DND-41 (cell line): ENCODE measurements around the gene KLF1.

Source experiments
- ATAC-seq: fragments of 200-7000 bp; cut with Tn5 transposase; 3 replicates; pipeline ENCODE4 v1.9.1; 2021; ENCODE audit warnings: low read depth; ENCODE audit not compliant: insufficient read depth
- DNase-seq: peaks from one replicate; pipeline ENCODE4 v3.0.0-alpha.2; 2020
- H2AFZ ChIP-seq: 2 replicates; pipeline ENCODE4 v1.6.0; 2012; ENCODE audit warnings: low read depth, low read length
- H3K27ac ChIP-seq: 2 replicates; pipeline ENCODE4 v1.5.1; 2012; ENCODE audit warnings: low read length, inconsistent platforms
- H3K27me3 ChIP-seq: fragments of 200-600 bp; sonication (generic); 2 replicates; pipeline ENCODE4 v1.6.0; 2012; ENCODE audit warnings: low read length, mild to moderate bottlenecking, inconsistent platforms; ENCODE audit not compliant: insufficient read depth, poor library complexity
- H3K36me3 ChIP-seq: 2 replicates; pipeline ENCODE4 v1.5.1; 2012; ENCODE audit warnings: low read length, inconsistent platforms; ENCODE audit not compliant: insufficient read depth
- H3K4me1 ChIP-seq: 2 replicates; pipeline ENCODE4 v1.5.1; 2012; ENCODE audit warnings: mild to moderate bottlenecking, low read length; ENCODE audit not compliant: insufficient read depth
- H3K4me2 ChIP-seq: 2 replicates; pipeline ENCODE4 v1.6.0; 2012; ENCODE audit warnings: mild to moderate bottlenecking, moderate library complexity, low read length, inconsistent platforms; ENCODE audit not compliant: insufficient read depth
- H3K4me3 ChIP-seq, 2 experiments: fragments of 200-600 bp in 1 of 2; shearing (Covaris generic) in 1 of 2; 2 replicates each; pipeline ENCODE4 v1.5.1; 2012 to 2016; ENCODE audit warnings: inconsistent platforms in 2 of 2, low read length in 2 of 2, mild to moderate bottlenecking in 2 of 2, low read depth in 1 of 2, moderate library complexity in 1 of 2
- H3K79me2 ChIP-seq: 2 replicates; pipeline ENCODE4 v1.6.0; 2012; ENCODE audit warnings: low read length, inconsistent platforms; ENCODE audit not compliant: insufficient read depth
- H3K9ac ChIP-seq: 2 replicates; pipeline ENCODE4 v1.6.0; 2012; ENCODE audit warnings: low read depth, mild to moderate bottlenecking, inconsistent platforms, low read length, moderate library complexity
- H3K9me3 ChIP-seq: 2 replicates; pipeline ENCODE4 v1.5.1; 2012; ENCODE audit warnings: low read length, moderate library complexity, mild to moderate bottlenecking, inconsistent platforms; ENCODE audit not compliant: insufficient read depth, severe bottlenecking
- H4K20me1 ChIP-seq: 2 replicates; pipeline ENCODE4 v1.6.0; 2012; ENCODE audit warnings: low read length; ENCODE audit not compliant: insufficient read depth
- CTCF ChIP-seq: IDR thresholded peaks from 2 replicates; pipeline ENCODE4 v1.5.1; 2012; ENCODE audit warnings: borderline replicate concordance, low read length, moderate library complexity, mild to moderate bottlenecking; ENCODE audit not compliant: poor library complexity, severe bottlenecking; ENCODE audit errors: extremely low read depth
- EZH2 ChIP-seq: IDR thresholded peaks from 3 replicates; pipeline ENCODE4 v1.6.1; 2012; ENCODE audit warnings: borderline replicate concordance, low read depth, mild to moderate bottlenecking, moderate library complexity, low read length, inconsistent platforms; ENCODE audit not compliant: severe bottlenecking

The KLF1 gene

GRCh38 chr19:12933287-12934072 is 46.5 kb upstream of the KLF1 start, which contains the start of gene FARSA:
Gene FARSA (minus strand): TSS chr19:12933711. CDS start chr19:12933696, 15 bp downstream.
- H3K4me3 ChIP-seq = peak within 1 kb of the TSS; percentile 80 to 95
- peak; percentile 63 for ATAC-seq
- peaks cover 50% of the 10 kb centered on the region for H3K79me2 ChIP-seq
- TF ChIP-seq EZH2 (no peak), CTCF (no peak)
- peak within 1 kb of the TSS; percentile 91 for H3K4me2 ChIP-seq
- H2AFZ ChIP-seq = peak within 1 kb of the TSS; percentile 88
- H3K9ac ChIP-seq = peak within 1 kb of the TSS; percentile 91
- H3K36me3 ChIP-seq = peaks cover 37% of the 10 kb centered on the region
- peak; percentile 92 for DNase-seq
- peak within 1 kb of the TSS; percentile 97 for H3K27ac ChIP-seq
- H3K27me3 ChIP-seq = no peaks in the 10 kb centered on the region
- H3K4me1 ChIP-seq = peaks cover 66% of the 10 kb centered on the region
- no peaks in the 10 kb centered on the region for H3K9me3 ChIP-seq
- H4K20me1 ChIP-seq = peaks cover 21% of the 10 kb centered on the region

DNA sequence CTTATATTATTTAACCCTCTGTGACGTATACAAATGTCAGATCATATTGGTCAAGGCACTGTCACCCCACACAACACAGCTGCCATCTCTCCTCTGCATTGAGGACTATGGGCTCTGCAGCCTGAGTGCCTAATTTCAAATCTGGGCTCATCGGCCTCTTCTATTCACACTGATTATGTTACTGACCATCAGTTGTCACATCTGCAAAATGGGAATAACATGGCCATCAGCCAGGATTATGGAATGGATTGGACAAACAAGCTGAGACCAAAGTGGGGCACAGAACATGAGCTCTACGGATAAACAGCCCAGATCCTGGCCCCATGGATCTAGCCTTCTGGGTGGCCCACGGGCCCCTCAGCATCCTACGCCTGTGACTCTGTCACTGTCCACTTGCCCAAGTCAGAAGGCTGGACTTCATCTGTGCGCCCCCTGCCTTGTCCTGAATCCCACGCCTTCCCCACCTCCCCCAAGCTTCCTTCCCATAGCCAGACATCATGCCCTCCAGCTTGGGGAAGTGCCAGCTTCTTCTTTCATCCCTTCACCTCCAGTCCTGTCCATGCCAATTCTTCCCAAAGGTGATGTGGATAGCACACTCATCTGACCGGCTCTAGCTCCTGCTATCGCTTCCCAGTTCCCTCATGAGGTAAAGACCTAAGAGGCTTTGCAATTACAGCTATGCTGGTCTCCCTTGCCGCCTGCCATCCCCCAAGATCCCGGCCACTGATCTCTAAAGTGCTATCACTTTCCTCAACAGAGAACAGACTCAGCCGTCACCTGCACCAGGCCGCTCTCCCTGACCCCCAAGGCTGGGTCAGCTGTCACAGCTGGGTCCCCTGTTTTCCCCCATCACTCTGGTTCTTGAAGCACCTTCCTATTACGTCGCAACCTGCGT is 45.6 kb upstream of the KLF1 start:
- H3K36me3 ChIP-seq = peaks cover 45% of the 10 kb centered on the region
- peaks cover 61% of the 10 kb centered on the region for H3K4me1 ChIP-seq
- peak overlapping the region; percentile 91 for H3K9ac ChIP-seq
- H3K4me3 ChIP-seq = peak overlapping the region; percentile 80 to 95
- no peaks in the 10 kb centered on the region for H3K9me3 ChIP-seq
- DNase-seq (no peak), ATAC-seq (no peak)
- H3K79me2 ChIP-seq = peaks cover 49% of the 10 kb centered on the region
- no peaks in the 10 kb centered on the region for H3K27me3 ChIP-seq
- peak overlapping the region; percentile 88 for H2AFZ ChIP-seq
- H4K20me1 ChIP-seq = peaks cover 26% of the 10 kb centered on the region
- TF ChIP-seq EZH2 (no peak), CTCF (no peak)
- peak overlapping the region; percentile 91 for H3K4me2 ChIP-seq
- peak overlapping the region; percentile 97 for H3K27ac ChIP-seq

DNA sequence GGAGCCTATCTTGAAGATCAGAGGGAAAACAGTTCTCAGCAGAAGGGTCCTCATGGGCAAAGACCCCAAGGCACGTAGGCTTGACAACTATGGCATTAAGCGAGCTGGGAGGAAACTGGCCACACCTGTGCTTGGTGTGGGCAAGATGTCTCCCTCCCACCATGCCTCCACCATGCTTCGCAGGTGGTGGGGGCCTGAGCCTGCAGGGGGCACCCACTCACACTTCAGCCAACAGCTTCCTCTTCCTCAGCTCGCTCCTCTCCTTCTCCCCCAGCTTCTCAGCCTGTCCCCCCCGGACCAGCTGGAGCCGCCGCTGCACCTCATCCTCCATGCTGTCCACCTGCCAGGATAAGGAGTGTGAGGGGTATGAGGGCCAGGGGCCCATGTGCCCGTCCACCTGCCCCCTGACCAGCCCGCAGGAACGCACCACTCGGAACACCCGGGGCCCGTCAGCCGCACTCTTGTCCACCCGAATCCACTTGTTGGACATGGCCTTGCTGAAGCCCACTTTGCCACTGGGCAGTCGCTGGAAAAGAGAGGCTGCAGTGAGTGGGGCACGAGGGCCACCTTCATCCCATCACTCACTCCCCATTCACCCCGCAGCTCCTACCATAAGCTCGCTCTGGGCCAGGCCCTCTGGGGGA is 43.1 kb upstream of the KLF1 start:
- DNase-seq (no peak), ATAC-seq (no peak)
- Histone ChIP-seq H3K79me2 (peaks cover 54% of the 10 kb centered on the region), H3K9me3 (no peaks in the 10 kb centered on the region), H3K27ac (no peak overlapping the region; the same call in 1 of the 2 replicates), H3K27me3 (no peaks in the 10 kb centered on the region), H2AFZ (no peak overlapping the region), H3K4me3 (no peak overlapping the region), H4K20me1 (peaks cover 26% of the 10 kb centered on the region), H3K4me2 (peak overlapping the region; percentile 11; the same call in 1 of the 2 replicates), H3K36me3 (peaks cover 65% of the 10 kb centered on the region), H3K9ac (no peak overlapping the region), H3K4me1 (peaks cover 36% of the 10 kb centered on the region)
- TF ChIP-seq CTCF = peak; percentile 37
- no peak for TF ChIP-seq EZH2
